Vagina (tissue), 2 donors: Measurements from ENCODE around the gene CERCAM.

Experiments used
- CTCF ChIP-seq, 3 experiments: fragments of 450-650 bp in 2 of 3; fragments of 200-600 bp in 1 of 3; sonication (generic) in 1 of 3; IDR thresholded peaks; one replicate each; pipeline ENCODE4 v1.5.1; 2017 to 2019; ENCODE audit warnings: antibody characterized with exemption in 3 of 3, mild to moderate bottlenecking in 2 of 3, moderate library complexity in 2 of 3
- POLR2A ChIP-seq, 2 donors: fragments of 450-650 bp; IDR thresholded peaks; one replicate each; pipeline ENCODE4 v1.6.1; 2017; ENCODE audit warnings: antibody characterized with exemption in 2 of 2, mild to moderate bottlenecking in 2 of 2, moderate library complexity in 2 of 2
- POLR2AphosphoS5 ChIP-seq, 2 donors: sonication (generic); formaldehyde crosslinking; IDR thresholded peaks; one replicate each; pipeline ENCODE4 v1.9.0; 2017; ENCODE audit warnings: antibody characterized with exemption in 2 of 2, mild to moderate bottlenecking in 2 of 2, low read depth in 1 of 2; ENCODE audit not compliant: insufficient read depth in 1 of 2

- TF ChIP-seq POLR2A (IDR thresholded peaks at IDR 0.05) (no peak), CTCF (IDR thresholded peaks at IDR 0.05) (no peak), POLR2AphosphoS5 (IDR thresholded peaks at IDR 0.05; ENCODE audit: insufficient read depth in 1 of 2, low read depth in 1 of 2) (no peak)
These were observed 15.4 kb upstream of the CERCAM start for GRCh38 chr9:128405077-128405779.
